A673 (cell line): Measurements from ENCODE around the gene PRR12. TPM values are rescaled to one million over a fixed set of nuclear protein-coding genes. Genes with fewer than 3 reads are reported as not detected.
A peak's percentile ranks its signal among the peaks of the same experiment; 100 is the strongest.
"Not testable (repeated sequence)": the region's sequence is repeated elsewhere in the genome, so short reads cannot be mapped to it uniquely, and the experiment has no call there.

Experiments used
- BruUV-seq: library from RNA; stranded (reverse); fragments of 400-500 nt; replicated peaks from 2 replicates; lab custom pipeline; 2021; lab: Mats Ljungman, UMichigan
- CTCF ChIA-PET: fragments of 300-600 bp; sonication (Branson Sonifier 250); formaldehyde crosslinking; loops from one replicate; lab custom pipeline; 2022; ENCODE audit warnings: antibody characterized with exemption; lab: Charles Lee
- POLR2A ChIA-PET: fragments of 300-600 bp; sonication (Branson Sonifier 250); formaldehyde crosslinking; loops from one replicate; lab custom pipeline; 2022; ENCODE audit warnings: antibody characterized with exemption; ENCODE audit not compliant: low non-redundant PET; lab: Charles Lee
- DNase-seq: peaks from one replicate; pipeline ENCODE4 v3.0.0-alpha.2; 2015; ENCODE audit warnings: low spot score
- H3K27ac ChIP-seq: fragments of 200-600 bp; sonication (generic); 2 replicates; pipeline ENCODE4 v1.5.1; 2016; ENCODE audit warnings: mixed run types, low read depth, mild to moderate bottlenecking, mixed read lengths, antibody characterized with exemption, low read length; ENCODE audit not compliant: poor library complexity, severe bottlenecking
- H3K27me3 ChIP-seq: fragments of 200-600 bp; sonication (generic); replicated peaks from 2 replicates; pipeline ENCODE4 v1.6.1; 2017; ENCODE audit warnings: mixed run types, low read depth, mild to moderate bottlenecking, mixed read lengths, antibody characterized with exemption, low read length; ENCODE audit not compliant: insufficient read depth, poor library complexity
- H3K36me3 ChIP-seq: fragments of 200-600 bp; sonication (generic); 2 replicates; pipeline ENCODE4 v1.6.1; 2016; ENCODE audit warnings: mixed run types, mild to moderate bottlenecking, mixed read lengths, antibody characterized with exemption, low read length; ENCODE audit not compliant: insufficient read depth, poor library complexity, severe bottlenecking
- H3K4me1 ChIP-seq: fragments of 200-600 bp; sonication (generic); 2 replicates; pipeline ENCODE4 v1.6.1; 2017; ENCODE audit warnings: mixed run types, mild to moderate bottlenecking, mixed read lengths, antibody characterized with exemption, low read length; ENCODE audit not compliant: insufficient read depth, poor library complexity, severe bottlenecking
- H3K4me3 ChIP-seq: fragments of 200-600 bp; sonication (generic); 2 replicates; pipeline ENCODE4 v1.5.1; 2016; ENCODE audit warnings: low read depth, mixed run types, mild to moderate bottlenecking, mixed read lengths, low read length; ENCODE audit not compliant: poor library complexity, severe bottlenecking
- H3K9me3 ChIP-seq: fragments of 200-600 bp; sonication (generic); 2 replicates; pipeline ENCODE4 v1.6.1; 2016; ENCODE audit warnings: mixed run types, low read depth, mild to moderate bottlenecking, mixed read lengths, antibody characterized with exemption, low read length; ENCODE audit not compliant: poor library complexity, severe bottlenecking
- CTCF ChIP-seq: fragments of 300-800, 200-600 bp; sonication (generic); conservative IDR thresholded peaks from 2 replicates; pipeline ENCODE4 v1.5.1; 2017; ENCODE audit warnings: low read depth, mild to moderate bottlenecking, antibody characterized with exemption, low read length, moderate library complexity, mixed read lengths
- EZH2 ChIP-seq: fragments of 200-600 bp; sonication (generic); IDR thresholded peaks from 2 replicates; pipeline ENCODE4 v1.6.1; 2017; ENCODE audit warnings: borderline replicate concordance, low read depth, mild to moderate bottlenecking, mixed read lengths, antibody characterized with exemption, low read length; ENCODE audit not compliant: poor library complexity, severe bottlenecking
- intact Hi-C: fragments of 100-400 bp; cut with micrococcal nuclease; formaldehyde crosslinking; loops from one replicate; pipeline ENCODE4 v1.10.0; 2022; ENCODE audit not compliant: unreplicated experiment
- total RNA-seq: library from RNA; stranded (reverse); gene quantifications from 2 replicates; pipeline ENCODE4 v1.2.3, GENCODE V29; 2021

PRR12 gene
- total RNA-seq, 1 experiment from 2014 or later: 54.0 TPM

- Histone ChIP-seq H3K9me3 (no peaks in the 10 kb centered on the region), H3K4me1 (peaks cover 9% of the 10 kb centered on the region), H3K4me3 (no peak overlapping the region), H3K27me3 (no peaks in the 10 kb centered on the region), H3K27ac (peak overlapping the region; percentile 18), H3K36me3 (peaks cover 11% of the 10 kb centered on the region)
- peak; percentile 38 for DNase-seq
- POLR2A ChIA-PET: interaction anchor here (0.6 kb wide), 2 partner anchors 22 to 154 kb away, joined by 3 to 5 read pairs; no protein-coding TSS in a partner anchor
- CTCF ChIA-PET: no interaction called here
- no TSS peak for BruUV-seq
- intact Hi-C loops: no loop called here
- TF ChIP-seq EZH2 (no peak), CTCF (no peak)
Measured at GRCh38 chr19:49631014-49631588, 40.1 kb downstream of the PRR12 start.

GRCh38 chr19:49631610-49632192, 40.7 kb downstream of the PRR12 start:
- ChIA-PET POLR2A (interaction anchor here (0.6 kb wide), 1 partner anchor 23 kb away, joined by 3 read pairs; no protein-coding TSS in a partner anchor), CTCF (no interaction called here)
- no peak for DNase-seq
- Histone ChIP-seq H3K36me3 (peaks cover 5% of the 10 kb centered on the region), H3K27ac (no peak overlapping the region), H3K4me1 (peaks cover 9% of the 10 kb centered on the region), H3K9me3 (no peaks in the 10 kb centered on the region), H3K27me3 (no peaks in the 10 kb centered on the region), H3K4me3 (no peak overlapping the region)
- no peak for TF ChIP-seq EZH2
- TF ChIP-seq CTCF: no peak
- intact Hi-C loops: no loop called here
- BruUV-seq: TSS peak; percentile 20

GRCh38 chr19:49632576-49632975, 41.6 kb downstream of the PRR12 start:
- peaks cover 5% of the 10 kb centered on the region for H3K36me3 ChIP-seq
- no peak for DNase-seq
- H3K4me3 ChIP-seq: no peak overlapping the region
- POLR2A ChIA-PET: no interaction called here
- H3K9me3 ChIP-seq: no peaks in the 10 kb centered on the region
- no peak overlapping the region for H3K27ac ChIP-seq
- no TSS peak for BruUV-seq
- intact Hi-C loops: no loop called here
- H3K4me1 ChIP-seq: peaks cover 10% of the 10 kb centered on the region
- CTCF ChIA-PET: no interaction called here
- TF ChIP-seq CTCF: no peak
- no peak for TF ChIP-seq EZH2
- no peaks in the 10 kb centered on the region for H3K27me3 ChIP-seq

GRCh38 chr19:49633273-49633672, 42.3 kb downstream of the PRR12 start:
- H3K9me3 ChIP-seq, H3K27me3 ChIP-seq, BruUV-seq, H3K36me3 ChIP-seq, CTCF ChIA-PET, intact Hi-C loops, H3K27ac ChIP-seq, H3K4me3 ChIP-seq, DNase-seq, POLR2A ChIA-PET: not testable (repeated sequence)
- peaks cover 17% of the 10 kb centered on the region for H3K4me1 ChIP-seq
